ENCODE results near the gene LMBRD2. TPM values are rescaled to one million over a fixed set of nuclear protein-coding genes. Genes with fewer than 3 reads are reported as not detected.
"Not testable (repeated sequence)": the region's sequence is repeated elsewhere in the genome, so short reads cannot be mapped to it uniquely, and the experiment has no call there.

Gene LMBRD2
- total RNA-seq, 1 donor from 2014 or later: 12.1 TPM

- intact Hi-C loops (cut with micrococcal nuclease): no loop called here
- Histone ChIP-seq H3K9me3 (replicated peaks) (no peaks in the 10 kb centered on the region), H3K36me3 (peaks cover 5% of the 10 kb centered on the region), H3K27ac (replicated peaks) (no peak overlapping the region), H3K4me1 (peaks cover 36% of the 10 kb centered on the region), H3K27me3 (ENCODE audit: low read depth) (no peaks in the 10 kb centered on the region), H3K4me3 (no peak overlapping the region)
- TF ChIP-seq CTCF (IDR thresholded peaks at IDR 0.05; ENCODE audit: borderline replicate concordance): no peak
- DNase-seq: no peak
These were observed 5.3 kb downstream of the LMBRD2 start for GRCh38 chr5:36146390-36146789.

- intact Hi-C loops (cut with micrococcal nuclease): no loop called here
These were observed 6.4 kb downstream of the LMBRD2 start for GRCh38 chr5:36145311-36145710.

GRCh38 chr5:36138900-36139683, 12.6 kb downstream of the LMBRD2 start:
- TF ChIP-seq CTCF (IDR thresholded peaks at IDR 0.05; ENCODE audit: borderline replicate concordance): no peak
- H3K27me3 ChIP-seq (ENCODE audit: low read depth): no peaks in the 10 kb centered on the region
- H3K4me3 ChIP-seq: no peak overlapping the region
- intact Hi-C loops (cut with micrococcal nuclease): no loop called here
- H3K27ac ChIP-seq (replicated peaks): no peak overlapping the region
- no peaks in the 10 kb centered on the region for H3K9me3 ChIP-seq (replicated peaks)
- no peak for DNase-seq
- H3K4me1 ChIP-seq: no peaks in the 10 kb centered on the region
- peaks cover 52% of the 10 kb centered on the region for H3K36me3 ChIP-seq

More at GRCh38 chr5:36145311-36145710, 6.4 kb downstream of the LMBRD2 start:
- DNase-seq: no peak
- Histone ChIP-seq H3K36me3 (peaks cover 15% of the 10 kb centered on the region), H3K27me3 (ENCODE audit: low read depth) (no peaks in the 10 kb centered on the region), H3K9me3 (replicated peaks) (no peaks in the 10 kb centered on the region), H3K27ac (replicated peaks) (no peak overlapping the region), H3K4me3 (no peak overlapping the region), H3K4me1 (peaks cover 25% of the 10 kb centered on the region)
- no peak for TF ChIP-seq CTCF (IDR thresholded peaks at IDR 0.05; ENCODE audit: borderline replicate concordance)

- no peaks in the 10 kb centered on the region for H3K27me3 ChIP-seq (ENCODE audit: low read depth)
- no peak overlapping the region for H3K27ac ChIP-seq (replicated peaks)
- H3K36me3 ChIP-seq: peaks cover 69% of the 10 kb centered on the region
- DNase-seq: no peak
- H3K4me3 ChIP-seq: no peak overlapping the region
- no peaks in the 10 kb centered on the region for H3K9me3 ChIP-seq (replicated peaks)
- no peaks in the 10 kb centered on the region for H3K4me1 ChIP-seq
- intact Hi-C loops (cut with micrococcal nuclease): no loop called here
- no peak for TF ChIP-seq CTCF (IDR thresholded peaks at IDR 0.05; ENCODE audit: borderline replicate concordance)
These were observed 15.1 kb downstream of the LMBRD2 start for GRCh38 chr5:36136581-36136980.

- no peak for TF ChIP-seq CTCF (IDR thresholded peaks at IDR 0.05; ENCODE audit: borderline replicate concordance)
- Histone ChIP-seq H3K9me3 (replicated peaks) (no peaks in the 10 kb centered on the region), H3K4me3 (no peak overlapping the region), H3K27ac (replicated peaks) (no peak overlapping the region), H3K36me3 (peaks cover 66% of the 10 kb centered on the region), H3K27me3 (ENCODE audit: low read depth) (no peaks in the 10 kb centered on the region), H3K4me1 (no peaks in the 10 kb centered on the region)
- intact Hi-C loops (cut with micrococcal nuclease): no loop called here
- no peak for DNase-seq
These were observed 15.7 kb downstream of the LMBRD2 start for GRCh38 chr5:36135988-36136387.

- intact Hi-C loops (cut with micrococcal nuclease); H3K4me1 ChIP-seq: not testable (repeated sequence)
- H3K36me3 ChIP-seq: peaks cover 60% of the 10 kb centered on the region
These were observed 18.7 kb downstream of the LMBRD2 start for GRCh38 chr5:36133009-36133408.

GRCh38 chr5:36129666-36130065, 22.0 kb downstream of the LMBRD2 start:
- peaks cover 11% of the 10 kb centered on the region for H3K4me1 ChIP-seq
- DNase-seq; intact Hi-C loops (cut with micrococcal nuclease); H3K4me3 ChIP-seq; H3K27ac ChIP-seq (replicated peaks); H3K27me3 ChIP-seq (ENCODE audit: low read depth): not testable (repeated sequence)
- H3K36me3 ChIP-seq: peaks cover 52% of the 10 kb centered on the region
- peaks cover 13% of the 10 kb centered on the region for H3K9me3 ChIP-seq (replicated peaks)

More at GRCh38 chr5:36133009-36133408, 18.7 kb downstream of the LMBRD2 start:
- H3K4me3 ChIP-seq; DNase-seq; H3K27ac ChIP-seq (replicated peaks); H3K27me3 ChIP-seq (ENCODE audit: low read depth): not testable (repeated sequence)
- peaks cover 13% of the 10 kb centered on the region for H3K9me3 ChIP-seq (replicated peaks)
